A549 (cell line): ENCODE data around the gene BTG4. TPM values are rescaled to one million over a fixed set of nuclear protein-coding genes. Genes with fewer than 3 reads are reported as not detected.
A peak's percentile ranks its signal among the peaks of the same experiment; 100 is the strongest.

Source experiments
- ATAC-seq, 2 experiments: fragments of 200-7000 bp in 1 of 2; fragments of >200 bp in 1 of 2; cut with Nextera tagmentation in 1 of 2; cut with Tn5 transposase in 1 of 2; 3 replicates each; pipeline versions ENCODE4 v1.8.0 to v1.9.1; 2018 to 2020; ENCODE audit warnings: mild to moderate bottlenecking in 1 of 2, moderate library complexity in 1 of 2
- CTCF ChIA-PET: fragments of 300-600 bp; sonication (Branson Sonifier 250); formaldehyde crosslinking; extraction: SDS; loops from one replicate; lab custom pipeline; 2021; ENCODE audit warnings: antibody characterized with exemption, inconsistent platforms; lab: Yijun Ruan, JAX
- POLR2A ChIA-PET: fragments of 350-600 bp; formaldehyde crosslinking; extraction: SDS; loops from one replicate; lab custom pipeline; 2021; ENCODE audit warnings: antibody characterized with exemption, inconsistent platforms; lab: Yijun Ruan, JAX
- DNase-seq, 2 experiments: peaks; one replicate each; pipeline versions ENCODE4 v3.0.0 to v3.0.0-alpha.2; 2011 to 2016; ENCODE audit warnings: low read depth in 1 of 2, low spot score in 1 of 2
- FAIRE-seq: peaks from 2 replicates; lab custom pipeline; 2011; peaks lifted over from hg19 to GRCh38; lab: Jason Lieb, UNC
- H3K27ac ChIP-seq, 2 experiments: fragments of >200 bp; sonication (Bioruptor Twin); formaldehyde crosslinking; 3 replicates each; pipeline ENCODE4 v1.5.1; 2016 to 2017
- H3K4me1 ChIP-seq: fragments of >200 bp; sonication (Bioruptor Twin); formaldehyde crosslinking; 3 replicates; pipeline ENCODE4 v1.6.1; 2016
- H3K4me2 ChIP-seq: fragments of >200 bp; sonication (Bioruptor Twin); formaldehyde crosslinking; 3 replicates; pipeline ENCODE4 v1.6.1; 2016
- H3K4me3 ChIP-seq: fragments of >200 bp; sonication (Bioruptor Twin); formaldehyde crosslinking; 3 replicates; pipeline ENCODE4 v1.5.1; 2016
- H3K9me3 ChIP-seq: fragments of >200 bp; sonication (Bioruptor Twin); formaldehyde crosslinking; 3 replicates; pipeline ENCODE4 v1.6.1; 2016
- ATOH8 ChIP-seq: fragments of 250-450 bp; sonication (Bioruptor Pico); IDR thresholded peaks from 2 replicates; pipeline ENCODE4 v1.5.0; 2020; ENCODE audit warnings: low read depth, mild to moderate bottlenecking, moderate library complexity
- BHLHE40 ChIP-seq: IDR thresholded peaks from 2 replicates; pipeline ENCODE4 v1.6.1; 2012; ENCODE audit warnings: low read depth, low read length, inconsistent platforms
- CBX8 ChIP-seq: fragments of 200-600 bp; sonication (generic); IDR thresholded peaks from 2 replicates; pipeline ENCODE4 v1.6.1; 2016
- CEBPB ChIP-seq, 2 experiments: fragments of >200 bp in 1 of 2; sonication (Bioruptor Twin) in 1 of 2; formaldehyde crosslinking in 1 of 2; IDR thresholded peaks; 2 replicates each; pipeline ENCODE4 v1.6.1; 2012 to 2016
- CHD2 ChIP-seq: fragments of 150-350 bp; IDR thresholded peaks from 2 replicates; pipeline ENCODE4 v1.6.1; 2014; ENCODE audit warnings: low read length; ENCODE audit not compliant: partially characterized antibody
- E2F6 ChIP-seq: IDR thresholded peaks from 2 replicates; pipeline ENCODE4 v1.6.1; 2012; ENCODE audit warnings: low read depth, borderline replicate concordance
- EHF ChIP-seq: fragments of 250-450 bp; sonication (Bioruptor Pico); IDR thresholded peaks from 2 replicates; pipeline ENCODE4 v1.5.0; 2020; ENCODE audit warnings: mild to moderate bottlenecking
- ELK1 ChIP-seq: fragments of 150-350 bp; IDR thresholded peaks from 2 replicates; pipeline ENCODE4 v1.6.1; 2014; ENCODE audit warnings: low read depth, mild to moderate bottlenecking, low read length
- GATA3 ChIP-seq: IDR thresholded peaks from 2 replicates; pipeline ENCODE4 v1.6.1; 2012; ENCODE audit warnings: borderline replicate concordance
- HOXA7 ChIP-seq: fragments of 250-450 bp; sonication (Bioruptor Pico); IDR thresholded peaks from 2 replicates; pipeline ENCODE4 v1.5.0; 2020; ENCODE audit warnings: mild to moderate bottlenecking, moderate library complexity
- MAFK ChIP-seq: fragments of 450-650 bp; IDR thresholded peaks from 2 replicates; pipeline ENCODE4 v1.6.1; 2014; ENCODE audit not compliant: partially characterized antibody
- MYC ChIP-seq: IDR thresholded peaks from 2 replicates; pipeline ENCODE4 v1.6.1; 2012; ENCODE audit warnings: mild to moderate bottlenecking, inconsistent platforms, low read length, improper control_type of control experiment, borderline replicate concordance
- NFE2L2 ChIP-seq: fragments of 150-350 bp; conservative IDR thresholded peaks from 2 replicates; pipeline ENCODE4 v1.6.1; 2014; ENCODE audit warnings: low read length
- NPAS2 ChIP-seq: fragments of 250-450 bp; sonication (Bioruptor Pico); IDR thresholded peaks from 2 replicates; pipeline ENCODE4 v1.8.0; 2022; ENCODE audit warnings: mild to moderate bottlenecking, moderate library complexity, borderline replicate concordance
- PBX3 ChIP-seq: IDR thresholded peaks from 2 replicates; pipeline ENCODE4 v1.6.1; 2012
- POLR2AphosphoS2 ChIP-seq: conservative IDR thresholded peaks from 2 replicates; pipeline ENCODE4 v1.6.1; 2012; ENCODE audit warnings: low read length, improper control_type of control experiment, inconsistent platforms
- RAD21 ChIP-seq, 2 experiments: fragments of >200 bp in 1 of 2; sonication (Bioruptor Twin) in 1 of 2; formaldehyde crosslinking in 1 of 2; IDR thresholded peaks in 1 of 2; conservative IDR thresholded peaks in 1 of 2; 2 replicates in 1 of 2; 3 replicates in 1 of 2; pipeline ENCODE4 v1.6.1; 2012 to 2018; ENCODE audit warnings: inconsistent platforms in 1 of 2
- RARB ChIP-seq: fragments of 250-450 bp; sonication (Bioruptor Pico); IDR thresholded peaks from 2 replicates; pipeline ENCODE4 v1.8.0; 2021; ENCODE audit warnings: mild to moderate bottlenecking, moderate library complexity
- RFX5 ChIP-seq: fragments of 450-650 bp; IDR thresholded peaks from 2 replicates; pipeline ENCODE4 v1.7.1; 2014; ENCODE audit warnings: antibody characterized with exemption, mild to moderate bottlenecking, moderate library complexity
- SMC3 ChIP-seq: fragments of >200 bp; sonication (Bioruptor Twin); formaldehyde crosslinking; IDR thresholded peaks from 3 replicates; pipeline ENCODE4 v1.6.1; 2018; ENCODE audit warnings: inconsistent platforms
- USF2 ChIP-seq: fragments of 450-650 bp; IDR thresholded peaks from 2 replicates; pipeline ENCODE4 v1.6.1; 2014; ENCODE audit warnings: antibody characterized with exemption
- ZNF302 ChIP-seq: fragments of 250-450 bp; sonication (Bioruptor Pico); IDR thresholded peaks from 2 replicates; pipeline ENCODE4 v1.9.0; 2021; ENCODE audit warnings: inconsistent platforms, mild to moderate bottlenecking, moderate library complexity
- ZSCAN20 ChIP-seq: fragments of 250-450 bp; sonication (Bioruptor Pico); IDR thresholded peaks from 2 replicates; pipeline ENCODE4 v1.8.0; 2022; ENCODE audit warnings: mild to moderate bottlenecking, moderate library complexity
- WGBS: methylation state at CpG from one replicate; pipeline ENCODE4 v1.1.6; 2017; ENCODE audit errors: missing lambda C conversion rate; 5-methylcytosine and 5-hydroxymethylcytosine counted together
- polyA plus RNA-seq, 4 experiments: library from polyadenylated mRNA; depleted of rRNA in 3 of 4; stranded (reverse); fragments of >200 nt; fragmentation: RNase III in 1 of 4; extraction: RNeasy Plus Mini Kit Qiagen cat#74134 plus additional on column Dnase treatment in 1 of 4; gene quantifications; 2 replicates in 3 of 4; 3 replicates in 1 of 4; pipeline ENCODE4 v1.2.3, GENCODE V29; 2011 to 2017

Gene BTG4
- polyA plus RNA-seq, 2 of the 4 experiments (the other 2 are of a cell fraction), result 0.23 to 0.36 TPM

GRCh38 chr11:111462329-111462728 lies 49.9 kb downstream of the BTG4 start:
- H3K9me3 ChIP-seq, result no peaks in the 10 kb centered on the region
- H3K4me1 ChIP-seq, result no peaks in the 10 kb centered on the region
- H3K4me3 ChIP-seq, result no peak overlapping the region
- FAIRE-seq, result no peak
- H3K27ac ChIP-seq, result no peak overlapping the region
- TF ChIP-seq POLR2AphosphoS2 (no peak), RAD21 (conservative IDR thresholded peaks at IDR 0.05 in 1 of 2, IDR thresholded peaks at IDR 0.05 in 1 of 2) (no peak), CBX8 (no peak), EHF (CRISPR knock-in tag) (no peak), NFE2L2 (no peak), ZNF302 (CRISPR knock-in tag) (no peak), ELK1 (no peak), HOXA7 (no peak), MAFK (no peak)
- TF ChIP-seq, all 56 proteins: peak for 0
- POLR2A ChIA-PET, result no interaction called here
- WGBS, result 47% methylated on average over 5 of the region's 5 CpGs
- no peak overlapping the region for H3K4me2 ChIP-seq
- ATAC-seq (no peak), DNase-seq (no peak)
- CTCF ChIA-PET, result interaction anchor here (5.4 kb wide), 1 partner anchor 16 kb away, joined by 25 read pairs; no protein-coding TSS in a partner anchor

GRCh38 chr11:111461460-111462235 lies 50.5 kb downstream of the BTG4 start:
- FAIRE-seq (no peak), DNase-seq (no peak), ATAC-seq (no peak)
- WGBS, result 79% methylated on average over 11 of the region's 11 CpGs
- no peak overlapping the region for H3K4me2 ChIP-seq
- ChIA-PET POLR2A (no interaction called here), CTCF (interaction anchor here (5.4 kb wide), 1 partner anchor 15 kb away, joined by 25 read pairs; no protein-coding TSS in a partner anchor)
- no peaks in the 10 kb centered on the region for H3K9me3 ChIP-seq
- no peaks in the 10 kb centered on the region for H3K4me1 ChIP-seq
- no peak for TF ChIP-seq CHD2
- peak in 1 of 2 experiments; percentile 65; a peak in 2 of 4 replicates for TF ChIP-seq CEBPB (IDR thresholded peaks at IDR 0.05)
- TF ChIP-seq RAD21 (conservative IDR thresholded peaks at IDR 0.05 in 1 of 2, IDR thresholded peaks at IDR 0.05 in 1 of 2), result no peak
- H3K27ac ChIP-seq, result no peak overlapping the region
- H3K4me3 ChIP-seq, result no peak overlapping the region

GRCh38 chr11:111460856-111461255 lies 51.3 kb downstream of the BTG4 start:
- H3K9me3 ChIP-seq, result no peaks in the 10 kb centered on the region
- WGBS, result 77% methylated on average over 5 of the region's 5 CpGs
- H3K4me3 ChIP-seq, result no peak overlapping the region
- H3K27ac ChIP-seq, result no peak overlapping the region
- POLR2A ChIA-PET, result no interaction called here
- no peak for FAIRE-seq
- no peak for TF ChIP-seq BHLHE40
- no peak for TF ChIP-seq POLR2AphosphoS2
- TF ChIP-seq MYC, result no peak
- no peak for TF ChIP-seq USF2
- no peak for TF ChIP-seq ZSCAN20
- TF ChIP-seq, all 56 proteins: peak for 0
- CTCF ChIA-PET, result interaction anchor here (1.0 to 5.4 kb wide), 2 partner anchors 14 to 20 kb away, joined by 4 to 25 read pairs; no protein-coding TSS in a partner anchor
- no peaks in the 10 kb centered on the region for H3K4me1 ChIP-seq
- DNase-seq, result no peak
- no peak for ATAC-seq
- no peak overlapping the region for H3K4me2 ChIP-seq

- ChIA-PET POLR2A (no interaction called here), CTCF (interaction anchor here (1.0 to 5.4 kb wide), 2 partner anchors 14 to 20 kb away, joined by 4 to 25 read pairs; no protein-coding TSS in a partner anchor)
- H3K4me2 ChIP-seq, result no peak overlapping the region
- DNase-seq (no peak), ATAC-seq (no peak), FAIRE-seq (no peak)
- H3K4me1 ChIP-seq, result no peaks in the 10 kb centered on the region
- no peak overlapping the region for H3K27ac ChIP-seq
- WGBS, result 39% methylated on average over 4 of the region's 4 CpGs
- no peaks in the 10 kb centered on the region for H3K9me3 ChIP-seq
- no peak overlapping the region for H3K4me3 ChIP-seq
- TF ChIP-seq GATA3 (no peak), RARB (CRISPR knock-in tag) (no peak), RFX5 (no peak), NFE2L2 (no peak), ELK1 (no peak), ATOH8 (CRISPR knock-in tag) (no peak), BHLHE40 (no peak), SMC3 (no peak), PBX3 (no peak), NPAS2 (no peak), E2F6 (no peak), RAD21 (conservative IDR thresholded peaks at IDR 0.05 in 1 of 2, IDR thresholded peaks at IDR 0.05 in 1 of 2) (no peak), MAFK (no peak)
Measured at GRCh38 chr11:111460340-111460739, 51.8 kb downstream of the BTG4 start.
